Cortex of kidney (tissue), 1 donor: Measurements from ENCODE around the gene SLC39A11.
"Not testable (repeated sequence)": the region's sequence is repeated elsewhere in the genome, so short reads cannot be mapped to it uniquely, and the experiment has no call there.

ENCODE experiments used
- DNase-seq: peaks from one replicate; lab custom pipeline; 2025; lab: John Stamatoyannopoulos, UW

Gene SLC39A11, protein sequence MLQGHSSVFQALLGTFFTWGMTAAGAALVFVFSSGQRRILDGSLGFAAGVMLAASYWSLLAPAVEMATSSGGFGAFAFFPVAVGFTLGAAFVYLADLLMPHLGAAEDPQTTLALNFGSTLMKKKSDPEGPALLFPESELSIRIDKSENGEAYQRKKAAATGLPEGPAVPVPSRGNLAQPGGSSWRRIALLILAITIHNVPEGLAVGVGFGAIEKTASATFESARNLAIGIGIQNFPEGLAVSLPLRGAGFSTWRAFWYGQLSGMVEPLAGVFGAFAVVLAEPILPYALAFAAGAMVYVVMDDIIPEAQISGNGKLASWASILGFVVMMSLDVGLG

DNA sequence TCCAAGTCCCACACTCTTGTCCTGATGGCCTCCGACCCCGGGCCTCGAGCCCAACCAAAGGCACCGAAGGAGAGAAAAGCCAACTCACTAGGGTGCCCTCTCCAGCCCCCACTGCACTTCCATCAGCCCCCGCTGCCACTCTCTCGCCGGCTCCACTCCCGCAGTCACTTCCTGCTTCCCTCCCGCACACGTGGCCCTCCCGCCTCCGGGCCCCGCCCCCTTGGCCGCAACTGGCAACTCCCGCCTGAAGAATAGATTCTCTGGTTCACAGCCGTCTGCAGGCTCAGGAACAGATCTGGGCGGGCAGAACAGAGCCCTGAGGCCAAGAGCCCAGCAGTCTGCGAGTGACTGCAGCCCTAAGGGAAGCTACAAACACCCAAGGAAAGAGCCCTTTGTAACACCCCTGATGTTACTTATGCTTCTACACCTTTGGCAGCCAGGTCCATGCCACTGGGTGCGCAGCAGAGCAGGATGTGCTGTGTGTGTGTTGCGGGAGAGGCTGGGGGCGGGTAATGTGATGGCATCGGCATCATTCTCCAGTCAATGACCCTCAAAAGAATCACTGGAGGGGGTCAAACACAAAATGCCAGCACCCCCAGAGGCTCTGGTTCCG is at the start of gene SLC39A11:
Gene SLC39A11, minus strand, starts transcription at position 166 of the 613 bp plus-strand sequence. CDS start 3,924 bp downstream, outside the sequence.
- no peak for DNase-seq

DNA sequence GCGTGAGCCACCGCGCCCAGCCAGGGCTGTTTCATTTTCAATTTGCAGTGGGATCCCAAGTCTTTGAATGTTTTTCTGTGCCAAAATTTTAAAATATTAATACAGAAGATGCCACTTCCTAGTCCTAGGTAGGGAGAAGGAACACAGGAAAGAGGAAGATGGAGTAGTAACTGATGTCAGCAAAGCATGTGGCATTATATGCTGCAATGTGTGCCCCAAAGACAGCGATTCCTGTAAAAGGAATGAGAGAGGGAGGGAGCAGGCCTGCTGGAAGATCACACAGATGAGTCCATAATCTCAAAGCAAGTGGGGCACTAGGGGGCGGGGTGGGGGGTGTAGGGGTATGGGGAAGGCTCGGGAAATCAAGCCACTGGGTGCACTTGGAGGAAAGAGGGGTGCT is 48.9 kb upstream of the SLC39A11 start:
- DNase-seq: no peak

DNA sequence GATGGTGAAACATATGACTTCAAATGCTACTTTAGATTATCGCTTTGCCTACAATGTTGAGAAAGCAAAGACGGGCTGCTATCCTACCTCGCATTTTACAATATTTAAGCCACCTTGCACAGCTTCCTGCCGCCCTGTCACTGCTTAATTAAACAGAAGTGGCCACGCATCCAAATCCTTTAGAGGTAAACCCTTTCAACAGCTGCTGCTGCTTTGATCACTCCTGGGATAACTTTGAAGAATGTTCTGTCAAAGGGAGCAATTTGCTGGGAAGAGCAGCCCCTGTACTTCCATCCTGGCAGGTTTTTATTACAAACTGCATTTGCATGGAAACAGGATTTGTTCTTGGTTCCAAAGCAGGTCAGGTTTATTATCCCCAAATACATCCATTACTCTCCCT is 48.1 kb upstream of the SLC39A11 start:
- DNase-seq: no peak

DNA sequence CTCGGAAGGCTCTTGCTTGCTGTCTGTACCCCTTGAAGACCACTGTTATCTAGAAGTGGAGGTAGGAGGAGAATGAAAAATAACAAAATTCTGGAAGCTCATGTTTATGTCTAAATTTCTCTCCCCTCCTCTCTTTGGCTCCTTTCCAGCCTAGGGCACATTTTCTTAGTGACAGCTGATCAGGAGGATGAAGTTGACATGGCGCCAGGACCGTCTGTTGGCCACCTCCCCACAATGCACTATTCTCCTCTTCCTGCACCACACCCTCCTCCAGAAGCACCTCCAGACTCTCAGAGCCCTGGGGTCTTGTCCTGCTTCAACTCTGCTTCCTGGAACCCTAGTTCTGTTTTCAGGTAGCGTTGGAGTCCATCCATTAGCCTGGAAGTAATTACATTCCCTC is 46.8 kb upstream of the SLC39A11 start:
- DNase-seq: no peak

DNA sequence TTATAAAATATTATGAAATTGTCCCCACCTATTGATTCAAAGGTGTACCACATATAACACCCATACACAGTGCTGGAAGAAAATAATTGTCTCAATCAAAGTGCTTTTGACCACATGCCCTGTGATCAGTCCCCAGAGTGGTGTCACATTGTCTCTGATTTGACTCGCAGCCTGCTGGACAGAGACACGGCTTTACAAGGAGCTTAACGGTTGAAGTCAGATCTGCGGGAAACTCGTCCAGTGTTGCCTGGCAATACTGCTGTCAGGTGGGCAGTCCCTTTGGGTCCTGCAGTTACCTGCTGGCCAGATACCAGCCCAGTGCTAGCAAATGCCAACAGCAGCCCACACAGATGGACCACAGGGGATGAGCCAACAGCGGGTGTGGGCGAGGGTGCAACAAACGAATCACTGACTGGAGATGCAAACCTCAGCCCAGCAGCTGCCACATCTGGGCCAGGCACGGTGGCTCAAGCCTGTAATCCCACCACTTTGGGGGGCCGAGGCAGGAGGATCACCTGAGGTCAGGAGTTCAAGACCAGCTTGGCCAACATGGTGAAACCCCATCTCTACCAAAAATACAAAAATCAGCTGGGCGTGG is 46.2 kb upstream of the SLC39A11 start:
- no peak for DNase-seq

DNA sequence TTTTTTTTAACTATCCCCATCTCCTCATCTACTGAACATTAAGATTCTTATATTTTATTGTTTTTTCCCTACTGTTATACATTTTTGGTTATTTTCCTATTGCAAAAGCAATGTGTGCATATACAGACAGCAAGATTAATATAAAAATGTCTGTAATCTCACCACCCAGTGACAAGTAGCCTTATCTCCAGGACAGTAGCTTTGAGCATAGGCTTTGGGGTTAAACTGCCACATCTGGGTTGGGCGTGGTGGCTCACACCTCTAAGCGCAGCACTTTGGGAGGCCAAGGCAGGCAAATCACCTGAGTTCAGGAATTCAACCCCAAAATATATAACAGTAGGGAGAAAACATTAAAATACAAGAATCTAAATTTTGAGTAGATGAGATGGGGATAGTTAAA is 44.9 kb upstream of the SLC39A11 start:
- no peak for DNase-seq

DNA sequence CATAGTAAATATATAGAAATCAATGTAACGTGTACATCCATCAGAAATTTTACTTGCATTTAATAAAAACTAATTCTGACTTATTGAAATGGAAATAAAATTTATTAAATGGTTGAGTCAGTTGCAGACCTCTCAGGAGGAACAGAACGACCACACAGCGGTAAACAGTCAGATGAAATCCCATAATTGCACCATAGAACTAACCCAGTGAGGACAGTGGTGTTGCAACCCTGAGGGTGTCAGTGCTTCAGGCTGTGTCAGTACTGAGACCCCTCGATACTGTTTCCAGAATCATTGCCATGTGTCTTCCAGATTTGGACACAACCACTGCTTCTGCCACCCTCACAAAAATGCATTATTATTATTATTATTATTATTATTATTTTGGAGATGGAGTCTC is 43.3 kb upstream of the SLC39A11 start:
- DNase-seq: no peak

DNA sequence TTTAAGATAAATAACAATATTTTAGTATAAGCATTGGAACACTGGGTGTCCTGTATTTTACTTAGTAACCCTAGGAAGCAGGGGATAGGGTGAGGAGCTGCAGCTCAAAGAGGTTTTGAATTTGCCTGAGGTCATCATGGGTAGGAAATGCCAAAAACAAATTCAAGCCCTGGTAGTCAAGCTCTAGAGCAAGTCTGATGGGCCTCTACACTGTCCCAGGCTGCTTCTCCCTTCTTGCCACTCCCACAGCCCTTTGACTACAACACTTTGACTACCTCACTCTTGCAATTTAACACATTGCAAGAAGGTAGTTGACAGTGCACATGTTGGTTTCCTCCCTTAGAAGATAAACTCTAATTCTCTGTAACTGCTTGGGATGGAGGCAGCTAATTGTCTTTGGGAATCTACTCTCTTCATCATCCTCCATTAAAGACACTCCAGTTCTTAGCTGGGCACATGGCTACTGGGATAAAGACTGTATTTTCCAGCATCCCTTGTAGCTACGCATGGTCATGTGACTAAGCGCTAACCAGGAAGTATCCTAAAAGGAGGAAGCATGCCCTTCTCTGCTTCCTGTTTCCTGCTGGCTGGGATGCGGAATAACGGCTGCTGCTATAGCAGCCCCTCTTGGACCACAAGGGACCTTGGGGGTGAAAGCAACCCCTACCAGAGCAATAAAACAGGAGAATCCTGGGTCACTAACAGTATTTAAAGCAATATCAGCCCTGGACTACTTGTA is 41.6 kb upstream of the SLC39A11 start:
- no peak for DNase-seq

DNA sequence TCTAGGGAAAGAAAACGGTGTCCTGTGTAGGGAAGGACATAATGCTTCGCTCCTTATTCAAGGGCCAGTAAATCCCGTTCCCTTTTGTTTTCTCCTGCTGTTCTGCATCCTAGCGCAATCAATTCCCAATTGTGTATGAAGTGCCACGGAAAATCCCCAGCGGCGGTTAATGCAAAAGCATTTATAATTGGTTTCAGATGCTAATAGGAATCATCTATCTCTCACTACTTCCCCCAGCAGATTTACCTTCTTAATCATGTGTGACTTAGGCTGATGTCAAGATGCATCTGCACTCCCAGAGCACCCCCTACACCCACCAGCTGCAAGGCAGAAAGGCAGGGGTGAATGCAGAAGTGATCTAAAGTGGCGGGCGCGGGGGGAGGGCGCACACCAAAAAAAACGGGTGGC is 39.6 kb upstream of the SLC39A11 start:
- DNase-seq: no peak

DNA sequence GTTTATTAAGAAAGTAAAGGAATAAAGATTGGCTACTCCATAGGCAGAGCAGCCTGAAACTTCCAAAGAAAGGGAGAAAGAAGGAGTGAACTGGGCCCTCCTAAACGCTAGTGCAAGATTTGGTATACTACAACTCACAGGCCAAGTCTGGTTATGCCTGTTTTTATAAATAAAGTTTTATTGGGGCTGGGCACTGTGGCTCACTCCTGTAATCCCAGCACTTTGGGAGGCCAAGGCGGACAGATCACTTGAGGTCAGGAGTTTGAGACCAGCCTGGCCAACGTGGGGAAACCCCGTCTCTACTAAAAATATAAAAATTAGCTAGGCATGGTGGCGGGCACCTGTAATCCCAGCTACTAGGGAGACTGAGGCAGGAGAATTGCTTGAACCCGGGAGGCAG is 39.0 kb upstream of the SLC39A11 start:
- not testable (repeated sequence) for DNase-seq

DNA sequence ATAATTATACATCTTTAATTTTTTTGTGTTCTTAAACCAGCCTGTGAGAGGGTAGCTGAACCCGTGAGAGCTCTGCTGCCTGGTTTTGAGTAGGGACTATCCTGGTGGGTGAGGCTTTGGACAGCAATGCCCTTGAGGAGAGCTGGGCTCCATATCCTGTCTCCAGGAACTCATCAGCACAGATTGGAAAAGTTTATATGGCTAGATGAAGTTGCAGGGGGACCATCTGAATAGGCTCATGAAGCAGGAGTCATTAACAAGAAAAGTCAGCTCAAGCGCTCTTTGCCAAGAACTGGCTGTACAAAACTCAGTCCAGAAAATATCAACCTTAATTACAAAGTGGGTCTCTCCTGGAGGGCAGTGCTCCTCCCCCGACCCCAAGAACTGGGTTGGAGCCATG is 38.5 kb upstream of the SLC39A11 start:
- DNase-seq: no peak

DNA sequence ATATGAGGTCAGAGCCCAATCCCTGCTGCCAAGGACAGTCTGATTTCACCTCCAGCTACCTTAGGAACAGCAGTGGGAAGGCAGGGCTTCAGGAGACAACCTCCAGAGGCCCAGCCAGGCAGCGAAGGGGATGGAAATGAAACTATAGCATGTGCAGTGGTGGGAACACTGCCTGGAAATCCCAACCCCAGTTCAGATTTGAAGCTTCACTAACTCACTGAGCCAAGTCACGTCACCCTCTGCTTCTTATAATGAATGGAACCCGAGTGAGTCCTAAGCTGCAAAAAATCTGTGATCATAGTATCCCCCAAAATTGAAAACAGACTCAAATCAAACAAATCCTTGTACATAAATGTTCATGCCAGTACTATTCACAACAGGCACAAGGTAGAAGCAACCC is 36.0 kb upstream of the SLC39A11 start:
- DNase-seq: no peak

DNA sequence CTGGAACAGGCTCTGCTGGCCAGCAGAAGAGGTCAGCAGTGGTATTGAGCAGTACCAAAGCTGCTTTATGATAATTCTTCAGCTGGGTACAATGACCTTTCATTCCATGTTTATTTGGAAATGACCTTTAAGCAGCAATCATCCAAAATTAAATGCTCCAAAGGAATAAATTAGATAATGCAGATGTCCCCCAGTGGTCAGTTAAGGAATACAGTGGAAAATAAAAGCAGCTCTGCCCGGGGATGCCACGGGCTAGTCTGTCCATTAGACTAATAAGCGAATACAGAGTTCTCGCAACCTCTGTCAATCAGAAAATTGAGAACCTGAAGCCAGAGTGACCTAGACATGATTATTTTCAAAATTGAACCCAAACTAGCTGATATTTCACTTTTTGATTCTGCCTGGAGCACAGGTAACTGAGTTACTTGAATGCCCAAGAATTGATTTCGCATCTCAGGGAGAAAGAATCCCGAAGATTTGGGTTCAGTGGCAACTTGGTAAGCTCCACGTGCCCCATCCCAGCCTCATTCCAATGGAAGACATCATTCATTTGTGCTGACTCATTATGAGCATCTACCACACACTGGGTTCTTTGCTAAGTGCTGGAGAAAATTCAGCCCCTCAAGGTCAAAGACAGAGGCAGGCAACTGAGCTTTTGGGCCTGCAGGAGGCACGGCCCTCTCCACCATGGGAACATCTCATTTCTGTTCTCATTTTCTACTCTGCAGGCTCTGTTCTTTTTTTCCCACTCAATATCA is 34.4 kb upstream of the SLC39A11 start:
- DNase-seq: no peak

DNA sequence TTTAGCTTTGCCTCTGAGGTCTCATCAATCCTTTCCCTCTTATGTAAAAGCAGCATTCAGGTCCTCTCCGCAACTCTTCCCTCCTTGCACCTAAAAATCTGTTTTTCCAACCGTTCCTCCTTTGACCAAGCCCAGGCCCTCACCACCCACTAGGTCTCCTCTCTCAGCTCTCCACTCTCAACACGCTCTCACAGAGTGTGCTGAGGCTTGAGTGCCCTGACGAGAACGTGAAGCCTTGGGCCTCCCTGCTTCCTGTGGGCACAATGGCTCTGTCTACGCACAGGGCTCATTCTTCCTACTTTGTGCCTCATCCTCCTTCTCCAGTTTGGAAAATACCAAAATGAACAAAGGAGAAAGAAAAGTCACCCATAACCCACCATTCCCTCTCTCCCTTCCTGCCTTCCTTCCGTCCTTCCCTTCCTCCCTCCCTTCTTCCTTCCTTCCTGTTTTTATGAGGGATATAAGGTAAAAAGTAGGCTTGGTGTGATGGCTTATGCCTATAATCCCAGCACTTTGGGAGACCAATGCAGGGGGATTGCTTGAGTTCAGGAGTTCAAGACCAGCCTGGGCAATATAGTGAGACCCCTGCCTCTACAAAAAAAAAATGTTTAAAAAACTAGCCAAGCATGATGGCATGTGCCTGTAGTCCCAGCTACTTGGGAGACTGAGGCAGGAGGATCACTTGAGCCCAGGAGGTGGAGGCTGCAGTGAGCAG is 31.3 kb upstream of the SLC39A11 start:
- no peak for DNase-seq

DNA sequence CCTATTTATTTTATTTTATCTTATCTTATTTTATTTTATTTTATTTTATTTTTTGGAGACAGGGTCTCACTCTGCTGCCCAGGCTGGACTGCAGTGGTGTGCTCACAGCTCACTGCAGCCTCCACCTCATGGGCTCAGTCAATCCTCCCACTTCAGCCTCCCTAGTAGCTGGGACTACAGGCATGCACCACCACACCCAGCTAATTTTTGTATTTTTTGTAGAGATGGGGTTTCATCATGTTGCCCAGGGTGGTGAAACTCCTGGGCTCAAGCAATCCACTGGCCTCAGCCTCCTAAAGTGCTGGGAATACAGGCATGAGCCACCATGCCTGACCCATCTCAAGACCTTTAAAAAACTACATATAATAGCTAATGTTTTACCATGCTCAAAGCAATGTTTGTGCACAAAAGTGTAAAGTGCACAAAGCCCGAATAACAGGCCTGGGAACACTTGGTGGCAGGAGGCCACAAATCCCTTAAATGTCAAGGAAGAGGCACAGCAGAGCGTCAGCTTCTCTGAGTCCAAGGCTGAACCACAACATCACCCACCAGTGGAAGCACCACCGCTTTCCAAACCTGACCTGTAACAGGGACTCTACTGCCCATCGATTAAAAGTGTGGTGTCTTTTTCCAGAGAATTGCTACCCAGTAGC is 30.6 kb upstream of the SLC39A11 start:
- no peak for DNase-seq

DNA sequence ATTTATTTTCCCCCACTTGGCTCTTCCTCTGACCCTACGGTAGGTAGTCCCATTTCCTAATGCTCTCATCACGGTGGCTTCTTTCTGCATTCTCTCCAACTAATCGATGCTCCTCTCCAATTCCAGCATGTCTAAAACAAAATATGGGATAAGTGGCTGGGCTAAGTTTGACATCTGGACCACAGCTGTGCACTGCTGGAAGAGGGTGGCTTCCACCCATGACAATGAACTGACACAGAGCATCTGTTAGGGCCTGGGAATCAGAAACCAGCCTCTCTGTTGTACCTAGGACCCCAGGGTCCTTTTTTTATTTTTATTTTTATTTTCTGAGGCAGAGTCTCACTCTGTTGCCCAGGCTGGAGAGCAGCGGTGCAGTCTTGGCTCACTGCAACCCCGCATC is 29.0 kb upstream of the SLC39A11 start:
- DNase-seq: no peak

DNA sequence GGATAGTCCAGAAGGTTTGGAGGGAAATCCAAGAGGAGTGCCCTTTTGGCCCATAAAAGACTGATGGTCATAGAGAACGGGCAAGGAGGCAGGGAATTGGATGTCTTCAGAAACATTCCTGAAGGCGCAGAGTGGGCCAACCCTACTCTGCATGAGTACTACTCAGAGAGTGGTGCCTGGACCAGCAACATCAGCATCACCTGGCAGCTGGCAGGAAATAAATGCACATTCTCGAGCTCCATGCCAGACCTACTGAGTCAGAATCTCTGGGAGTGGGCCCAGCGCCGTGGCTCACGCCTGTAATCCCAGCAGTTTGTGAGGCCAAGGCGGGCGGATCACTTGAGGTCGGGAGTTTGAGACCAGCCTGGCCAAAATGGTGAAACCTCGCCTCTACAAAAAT is 27.1 kb upstream of the SLC39A11 start:
- DNase-seq: no peak

DNA sequence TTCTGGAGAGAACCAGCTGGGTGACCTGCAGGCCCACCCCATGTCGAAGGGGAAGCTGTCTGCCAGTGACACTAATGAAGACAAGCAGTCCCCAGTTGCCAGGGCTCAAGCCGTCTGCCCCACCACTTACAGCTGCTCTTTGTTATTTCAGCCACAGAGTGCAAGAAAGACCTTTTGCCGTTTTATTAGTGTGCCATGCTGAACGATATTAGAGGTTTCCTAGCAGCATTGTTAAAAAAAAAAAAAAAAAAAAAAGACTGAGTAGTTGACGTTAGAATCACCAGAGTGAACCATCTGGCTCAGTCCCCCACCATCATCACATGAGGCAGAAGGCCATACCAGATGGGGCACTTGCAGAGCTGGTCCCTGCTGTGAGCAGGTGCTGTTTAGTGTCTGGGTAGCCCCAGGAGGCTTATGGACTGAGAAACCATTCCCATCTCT is 26.5 kb upstream of the SLC39A11 start:
- DNase-seq: no peak

DNA sequence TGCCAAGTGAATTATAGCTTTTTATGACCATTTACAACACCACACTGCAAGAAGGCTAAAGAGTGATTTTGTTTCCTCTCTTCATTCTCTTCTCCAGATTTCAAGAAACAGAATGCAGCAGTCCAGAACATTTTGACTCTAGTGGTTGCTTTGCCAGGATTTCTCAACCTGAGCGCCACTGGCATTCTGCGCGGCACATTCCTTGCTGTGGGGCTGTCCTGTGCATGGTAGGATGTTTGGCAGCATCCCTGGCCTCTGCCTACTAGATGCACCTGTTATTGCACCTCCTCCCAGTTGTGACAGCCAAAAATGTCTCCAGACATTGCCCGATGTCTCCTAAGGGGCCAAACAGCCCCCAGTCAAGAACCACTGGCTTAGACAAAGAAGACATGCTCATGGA is 25.7 kb upstream of the SLC39A11 start:
- DNase-seq: no peak

DNA sequence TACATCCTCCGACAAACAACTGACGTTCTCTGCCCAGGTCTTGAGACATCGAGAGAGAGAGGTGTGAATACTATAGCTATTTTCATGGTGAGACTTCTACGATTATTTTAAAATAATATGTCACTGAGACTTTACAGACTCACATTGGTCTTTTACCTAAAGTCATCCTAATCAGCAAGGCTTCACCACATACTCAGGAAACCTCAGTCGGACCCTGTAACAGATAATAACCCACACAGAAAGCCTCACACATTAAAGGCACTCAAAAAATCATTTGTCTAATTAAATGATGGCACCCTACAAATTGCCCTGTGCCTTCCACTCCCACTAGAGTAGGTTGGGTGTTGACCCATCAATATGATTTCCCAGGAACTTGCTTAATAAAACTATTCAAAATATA is 19.8 kb upstream of the SLC39A11 start:
- no peak for DNase-seq

DNA sequence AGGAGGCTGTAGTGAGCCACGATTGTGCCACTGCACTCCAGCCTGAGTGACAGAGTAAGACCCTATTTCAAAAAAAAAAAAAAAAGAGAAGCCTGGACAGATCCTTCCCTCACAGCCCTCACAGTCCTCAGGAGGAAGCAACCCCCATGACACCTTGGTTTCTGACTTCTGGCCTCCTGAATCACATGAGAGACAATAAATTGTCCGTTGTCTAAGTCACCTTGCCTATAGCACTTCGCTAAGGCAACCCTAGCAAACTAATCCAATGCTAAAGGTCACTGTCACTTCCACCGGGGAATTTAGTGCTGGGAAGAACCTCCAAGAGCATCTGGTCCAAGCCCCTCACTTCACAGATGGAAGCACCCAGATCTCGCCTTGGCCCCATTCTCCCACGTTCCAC is 18.9 kb upstream of the SLC39A11 start:
- DNase-seq: no peak
